ENCODE results near the gene PUM1.
"Not testable (repeated sequence)": the region's sequence is repeated elsewhere in the genome, so short reads cannot be mapped to it uniquely, and the experiment has no call there.

Gene PUM1

GRCh38 chr1:31064111-31064717 is 1.3 kb downstream of the PUM1 start:
- FAIRE-seq: no peak

- FAIRE-seq: no peak
These were observed 1.9 kb downstream of the PUM1 start for GRCh38 chr1:31063631-31064030.

GRCh38 chr1:31062867-31063380 is 2.6 kb downstream of the PUM1 start:
- FAIRE-seq: no peak

GRCh38 chr1:31062162-31062866 is 3.2 kb downstream of the PUM1 start:
- FAIRE-seq: not testable (repeated sequence)

GRCh38 chr1:31058012-31058411 is 7.5 kb downstream of the PUM1 start:
- no peak for FAIRE-seq

- no peak for FAIRE-seq
These were observed 9.6 kb downstream of the PUM1 start for GRCh38 chr1:31055953-31056352.

GRCh38 chr1:31055501-31055900 is 10.0 kb downstream of the PUM1 start:
- no peak for FAIRE-seq

- FAIRE-seq: no peak
These were observed 10.5 kb downstream of the PUM1 start for GRCh38 chr1:31054958-31055481.

- no peak for FAIRE-seq
These were observed 11.2 kb downstream of the PUM1 start for GRCh38 chr1:31054349-31054748.

- not testable (repeated sequence) for FAIRE-seq
These were observed 12.9 kb downstream of the PUM1 start for GRCh38 chr1:31052613-31053012.

GRCh38 chr1:31051611-31052010 is 13.9 kb downstream of the PUM1 start:
- FAIRE-seq: no peak

GRCh38 chr1:31047507-31047906 is 18.0 kb downstream of the PUM1 start:
- FAIRE-seq: not testable (repeated sequence)

- no peak for FAIRE-seq
These were observed 21.9 kb downstream of the PUM1 start for GRCh38 chr1:31043631-31044030.

- no peak for FAIRE-seq
These were observed 22.9 kb downstream of the PUM1 start for GRCh38 chr1:31042656-31043055.

- no peak for FAIRE-seq
These were observed 24.0 kb downstream of the PUM1 start for GRCh38 chr1:31041529-31041928.

GRCh38 chr1:31040038-31040437 is 25.5 kb downstream of the PUM1 start:
- FAIRE-seq: no peak

GRCh38 chr1:31038935-31039334 is 26.6 kb downstream of the PUM1 start:
- not testable (repeated sequence) for FAIRE-seq

GRCh38 chr1:31038360-31038759 is 27.2 kb downstream of the PUM1 start:
- FAIRE-seq: no peak

GRCh38 chr1:31036749-31037500 is 28.6 kb downstream of the PUM1 start:
- no peak for FAIRE-seq

GRCh38 chr1:31033598-31033997 is 31.9 kb downstream of the PUM1 start:
- FAIRE-seq: no peak

- FAIRE-seq: no peak
These were observed 33.3 kb downstream of the PUM1 start for GRCh38 chr1:31032266-31032665.

- FAIRE-seq: no peak
These were observed 34.0 kb downstream of the PUM1 start for GRCh38 chr1:31031330-31032143.

GRCh38 chr1:31029026-31029425 is 36.5 kb downstream of the PUM1 start:
- FAIRE-seq: no peak

Measured in A204.1 (cell line).